Prostate gland (tissue), 2 donors: ENCODE data around the gene RGS17.

Experiments
- CTCF ChIP-seq, 4 experiments: fragments of 200-600 bp in 2 of 4; fragments of 450-650 bp in 2 of 4; sonication (generic) in 2 of 4; IDR thresholded peaks; 1 replicate in 3 of 4; 2 replicates in 1 of 4; pipeline ENCODE4 v1.5.1; 2016 to 2019; ENCODE audit warnings: antibody characterized with exemption in 4 of 4, mild to moderate bottlenecking in 2 of 4, moderate library complexity in 2 of 4
- POLR2A ChIP-seq: fragments of 450-650 bp; IDR thresholded peaks from one replicate; pipeline ENCODE4 v1.6.1; 2016; ENCODE audit warnings: antibody characterized with exemption, mild to moderate bottlenecking

GRCh38 chr6:153099636-153100035 is 31.4 kb downstream of the RGS17 start:
- no peak for TF ChIP-seq CTCF (IDR thresholded peaks at IDR 0.05)
- no peak for TF ChIP-seq POLR2A
